K562 (cell line): ENCODE data around the gene RAB5B. TPM values are rescaled to one million over a fixed set of nuclear protein-coding genes. Genes with fewer than 3 reads are reported as not detected.

Experiments
- ATF7 ChIP-seq: fragments of 450-650 bp; IDR thresholded peaks from 2 replicates; pipeline ENCODE4 v1.7.1; 2014; ENCODE audit warnings: mild to moderate bottlenecking, moderate library complexity
- CBX3 ChIP-seq, 2 experiments: IDR thresholded peaks; 1 replicate in 1 of 2; 2 replicates in 1 of 2; pipeline ENCODE4 v1.6.1; 2012; ENCODE audit warnings: inconsistent platforms in 2 of 2, low read length in 2 of 2, borderline replicate concordance in 1 of 2, control low read depth in 1 of 2
- CEBPZ ChIP-seq: fragments of 150-350 bp; IDR thresholded peaks from 2 replicates; pipeline ENCODE4 v1.6.1; 2014; ENCODE audit warnings: low read depth, mild to moderate bottlenecking, low read length, borderline replicate concordance
- CREB1 ChIP-seq, 2 experiments: sonication (generic) in 1 of 2; formaldehyde crosslinking in 1 of 2; IDR thresholded peaks; 2 replicates each; pipeline versions ENCODE4 v1.6.1 to v1.8.0; 2012 to 2022; ENCODE audit warnings: inconsistent platforms in 1 of 2, mild to moderate bottlenecking in 1 of 2, missing genetic modification reagents in 1 of 2, moderate library complexity in 1 of 2
- ELF1 ChIP-seq: fragments of 200-800 bp; sonication (Bioruptor generic); IDR thresholded peaks from 2 replicates; pipeline ENCODE4 v1.6.1; 2016; ENCODE audit warnings: missing genetic modification characterization, missing compliant biosample characterization
- FOXJ2 ChIP-seq: fragments of 200-800 bp; sonication (Bioruptor generic); IDR thresholded peaks from 2 replicates; pipeline ENCODE4 v1.6.1; 2016; ENCODE audit warnings: missing genetic modification characterization, missing compliant biosample characterization
- HNRNPLL ChIP-seq: fragments of 200-400 bp; formaldehyde crosslinking; IDR thresholded peaks from 2 replicates; pipeline ENCODE4 v1.6.1; 2017; ENCODE audit warnings: low read length, low read depth, mild to moderate bottlenecking; ENCODE audit not compliant: poor library complexity, severe bottlenecking
- MLLT1 ChIP-seq, 2 experiments: fragments of 450-650 bp; IDR thresholded peaks; 2 replicates each; pipeline ENCODE4 v1.6.1; 2016
- NFIC ChIP-seq: fragments of 450-650 bp; IDR thresholded peaks from 2 replicates; pipeline ENCODE4 v1.6.1; 2017; ENCODE audit warnings: mild to moderate bottlenecking, inconsistent platforms
- NR2C1 ChIP-seq, 2 experiments: fragments of 450-650 bp; IDR thresholded peaks; 2 replicates each; pipeline ENCODE4 v1.6.1; 2017; ENCODE audit warnings: mild to moderate bottlenecking in 2 of 2, antibody characterized with exemption in 1 of 2, inconsistent platforms in 1 of 2, missing compliant biosample characterization in 1 of 2, missing genetic modification characterization in 1 of 2
- NRF1 ChIP-seq, 2 experiments: fragments of 450-650 bp; IDR thresholded peaks in 1 of 2; conservative IDR thresholded peaks in 1 of 2; 2 replicates each; pipeline ENCODE4 v1.6.1; 2014; ENCODE audit warnings: mild to moderate bottlenecking in 2 of 2
- PML ChIP-seq: IDR thresholded peaks from 2 replicates; pipeline ENCODE4 v1.6.1; 2012; ENCODE audit warnings: low read length, inconsistent platforms
- POLR2AphosphoS2 ChIP-seq: IDR thresholded peaks from 2 replicates; pipeline ENCODE4 v1.6.1; 2012; ENCODE audit warnings: low read length, improper control_type of control experiment
- RBBP5 ChIP-seq: fragments of 200-600 bp; sonication (generic); IDR thresholded peaks from 2 replicates; pipeline ENCODE4 v1.6.1; 2012; ENCODE audit warnings: borderline replicate concordance, mild to moderate bottlenecking, low read length, control low read depth, inconsistent platforms; ENCODE audit not compliant: insufficient read depth, poor library complexity, severe bottlenecking
- SMAD1 ChIP-seq: fragments of 150-350 bp; IDR thresholded peaks from 2 replicates; pipeline ENCODE4 v1.6.1; 2014; ENCODE audit warnings: low read length, low read depth; ENCODE audit not compliant: partially characterized antibody
- SMAD4 ChIP-seq: fragments of 250-450 bp; sonication (Bioruptor Pico); conservative IDR thresholded peaks from 2 replicates; pipeline ENCODE4 v1.8.0; 2021; ENCODE audit warnings: inconsistent platforms, mild to moderate bottlenecking, moderate library complexity
- SP2 ChIP-seq: IDR thresholded peaks from 2 replicates; pipeline ENCODE4 v1.6.1; 2011; ENCODE audit warnings: mild to moderate bottlenecking, low read depth, low read length, moderate library complexity; ENCODE audit not compliant: poor library complexity, severe bottlenecking; ENCODE audit errors: extremely low read depth
- ZNF41 ChIP-seq: fragments of 250-450 bp; sonication (Bioruptor Pico); conservative IDR thresholded peaks from 2 replicates; pipeline ENCODE4 v1.4.0; 2020; ENCODE audit warnings: mild to moderate bottlenecking
- ZNF445 ChIP-seq: fragments of 250-450 bp; sonication (Bioruptor Pico); IDR thresholded peaks from 2 replicates; pipeline ENCODE4 v1.4.0; 2020; ENCODE audit warnings: low read depth, mild to moderate bottlenecking, moderate library complexity
- ZNF740 ChIP-seq, 3 experiments: fragments of 200-800 bp in 1 of 3; sonication (Bioruptor generic) in 1 of 3; sonication (generic) in 1 of 3; formaldehyde crosslinking in 1 of 3; IDR thresholded peaks; 2 replicates each; pipeline versions ENCODE4 v1.6.1 to v1.8.0; 2016 to 2022; ENCODE audit warnings: mild to moderate bottlenecking in 2 of 3, missing compliant biosample characterization in 2 of 3, missing genetic modification characterization in 2 of 3, missing genetic modification reagents in 1 of 3
- polyA plus RNA-seq, 8 experiments: library from polyadenylated mRNA; depleted of rRNA in 4 of 8; stranded (reverse) in 5 of 8; unstranded in 3 of 8; fragments of >200 nt; fragmentation: Nextera tagmentation in 2 of 8; fragmentation: Illumina TruSeq in 1 of 8; extraction: Ambion mirVana in 2 of 8; extraction: Trizol in 1 of 8; gene quantifications; 2 replicates each; pipeline versions ENCODE4 v1.2.1 to v1.2.3, GENCODE V29; 2011 to 2014; ENCODE audit warnings: inconsistent platforms in 1 of 8, missing spikeins in 1 of 8
- total RNA-seq, 7 experiments: library from RNA; depleted of rRNA in 6 of 7; stranded (reverse); fragments of >200 nt in 6 of 7; fragmentation: Illumina TruSeq in 2 of 7; extraction: Trizol in 2 of 7; gene quantifications; 2 replicates each; pipeline versions ENCODE4 v1.2.1 to v1.2.3, GENCODE V29; 2011 to 2021; ENCODE audit warnings: low replicate concordance in 1 of 7

RAB5B gene
- total and polyA plus RNA-seq, 9 of the 15 experiments (the other 6 are each of a cell fraction or from before 2014, with no cell fraction given): 6.8 to 73.8 (median 25.2) TPM

GRCh38 chr12:55973599-55974307, at the start of gene RAB5B (continued):
- TF ChIP-seq MLLT1 (IDR thresholded peaks at IDR 0.05) (peak; percentile 27 to 99; a peak in 2 of 4 replicates), CBX3 (IDR thresholded peaks at IDR 0.05; ENCODE audit: borderline replicate concordance in 1 of 2, low read length in 2 of 2) (peak in 1 of 2 experiments; percentile 39; a peak in 1 of 3 replicates), NFIC (peak; percentile 37), PML (peak; percentile 82; the same call in 1 of the 2 replicates), HNRNPLL (peak; percentile 23), NRF1 (conservative IDR thresholded peaks at IDR 0.05 in 1 of 2, IDR thresholded peaks at IDR 0.05 in 1 of 2) (peak; percentile 59 to 66), CEBPZ (peak; percentile 100), ZNF445 (no peak), ZNF740 (CRISPR knock-in tag; IDR thresholded peaks at IDR 0.05) (no peak), ZNF740 (tag; IDR thresholded peaks at IDR 0.05) (no peak), FOXJ2 (peak; percentile 62; the same call in 1 of the 2 replicates), CREB1 (IDR thresholded peaks at IDR 0.05) (peak; percentile 93), CREB1 (CRISPR knock-in tag; IDR thresholded peaks at IDR 0.05) (peak; percentile 98), NR2C1 (IDR thresholded peaks at IDR 0.05) (peak; percentile 79), NR2C1 (tag; IDR thresholded peaks at IDR 0.05) (peak; percentile 50; the same call in 1 of the 2 replicates), ELF1 (no peak), POLR2AphosphoS2 (peak; percentile 93), SP2 (peak; percentile 96), ATF7 (peak; percentile 98), RBBP5 (peak; percentile 81), SMAD4 (peak; percentile 28; the same call in 1 of the 2 replicates), SMAD1 (peak; percentile 41), ZNF41 (CRISPR knock-in tag) (no peak)
